GM23338 (cell line): Measurements from ENCODE around the gene MATCAP1. TPM values are rescaled to one million over a fixed set of nuclear protein-coding genes. Genes with fewer than 3 reads are reported as not detected.

ENCODE experiments used
- ATAC-seq: fragments of 200-7000 bp; cut with Tn5 transposase; 3 replicates; pipeline ENCODE4 v1.9.1; 2020
- DNase-seq: peaks from one replicate; pipeline ENCODE4 v3.0.0-alpha.2; 2015; ENCODE audit warnings: low spot score
- H2AFZ ChIP-seq: fragments of 200-600 bp; sonication (generic); 2 replicates; pipeline ENCODE4 v1.8.0; 2016; ENCODE audit warnings: antibody characterized with exemption, mild to moderate bottlenecking, moderate library complexity
- H3F3A ChIP-seq: fragments of 200-600 bp; sonication (generic); replicated peaks from 2 replicates; pipeline ENCODE4 v1.8.0; 2017; ENCODE audit warnings: antibody characterized with exemption, mixed run types, low read depth
- H3K27ac ChIP-seq: fragments of 200-600 bp; sonication (generic); 2 replicates; pipeline ENCODE4 v1.6.1; 2016; ENCODE audit warnings: low read depth
- H3K27me3 ChIP-seq: fragments of 200-600 bp; sonication (generic); 2 replicates; pipeline ENCODE4 v1.8.0; 2016; ENCODE audit warnings: mild to moderate bottlenecking, mixed run types, moderate library complexity; ENCODE audit not compliant: insufficient read depth
- H3K36me3 ChIP-seq: fragments of 200-600 bp; sonication (generic); 2 replicates; pipeline ENCODE4 v1.8.0; 2016; ENCODE audit warnings: mild to moderate bottlenecking; ENCODE audit not compliant: insufficient read depth
- H3K4me1 ChIP-seq: fragments of 200-600 bp; sonication (generic); 2 replicates; pipeline ENCODE4 v1.8.0; 2016; ENCODE audit warnings: mild to moderate bottlenecking, moderate library complexity; ENCODE audit not compliant: insufficient read depth
- H3K4me2 ChIP-seq: fragments of 200-600 bp; sonication (generic); 2 replicates; pipeline ENCODE4 v1.7.1; 2017; ENCODE audit warnings: mixed run types
- H3K4me3 ChIP-seq: fragments of 200-600 bp; sonication (generic); 2 replicates; pipeline ENCODE4 v1.6.1; 2016; ENCODE audit warnings: mixed run types
- H3K79me2 ChIP-seq: fragments of 200-600 bp; sonication (generic); replicated peaks from 2 replicates; pipeline ENCODE4 v1.8.0; 2017; ENCODE audit warnings: mild to moderate bottlenecking; ENCODE audit not compliant: insufficient read depth
- H3K9me2 ChIP-seq: fragments of 200-600 bp; sonication (generic); 2 replicates; pipeline ENCODE4 v1.8.0; 2017; ENCODE audit not compliant: insufficient read depth
- H4K20me1 ChIP-seq: fragments of 200-600 bp; sonication (generic); replicated peaks from 2 replicates; pipeline ENCODE4 v1.8.0; 2017; ENCODE audit warnings: mild to moderate bottlenecking; ENCODE audit not compliant: insufficient read depth
- H3K27ac Mint-ChIP-seq: 2 replicates; pipeline ENCODE4 v1.8.0; 2020; ENCODE audit warnings: inconsistent platforms, mild to moderate bottlenecking, moderate library complexity, mixed read lengths
- H3K27me3 Mint-ChIP-seq: 3 replicates; pipeline ENCODE4 v1.8.0; 2022; ENCODE audit warnings: low read depth, mild to moderate bottlenecking, moderate library complexity, mixed read lengths, inconsistent platforms; ENCODE audit not compliant: insufficient read depth, poor library complexity
- H3K36me3 Mint-ChIP-seq: 3 replicates; pipeline ENCODE4 v1.8.0; 2021; ENCODE audit warnings: low read depth, mild to moderate bottlenecking, inconsistent platforms, moderate library complexity, mixed read lengths
- H3K4me1 Mint-ChIP-seq: 3 replicates; pipeline ENCODE4 v1.8.0; 2020; ENCODE audit warnings: mild to moderate bottlenecking, inconsistent platforms, mixed read lengths
- H3K4me3 Mint-ChIP-seq: 3 replicates; pipeline ENCODE4 v1.8.0; 2021; ENCODE audit warnings: moderate library complexity, mild to moderate bottlenecking, inconsistent platforms, mixed read lengths
- H3K9me3 Mint-ChIP-seq: 3 replicates; pipeline ENCODE4 v1.8.0; 2020; ENCODE audit warnings: moderate library complexity, mild to moderate bottlenecking, inconsistent platforms, mixed read lengths
- CREB1 ChIP-seq: fragments of 250-450 bp; sonication (Bioruptor Pico); IDR thresholded peaks from 2 replicates; pipeline ENCODE4 v1.5.0; 2020; ENCODE audit warnings: low read depth, mild to moderate bottlenecking, moderate library complexity
- ETS1 ChIP-seq: IDR thresholded peaks from 2 replicates; pipeline ENCODE4 v1.6.1; 2016; ENCODE audit warnings: antibody characterized with exemption
- EZH2 ChIP-seq: fragments of 200-600 bp; sonication (generic); IDR thresholded peaks from one replicate; pipeline ENCODE4 v1.8.0; 2017; ENCODE audit warnings: antibody characterized with exemption, mild to moderate bottlenecking, low read depth; ENCODE audit not compliant: unreplicated experiment
- EZH2phosphoT487 ChIP-seq: fragments of 200-600 bp; sonication (generic); IDR thresholded peaks from one replicate; pipeline ENCODE4 v1.8.1; 2018; ENCODE audit warnings: antibody characterized with exemption; ENCODE audit not compliant: unreplicated experiment
- JUNB ChIP-seq: IDR thresholded peaks from one replicate; pipeline ENCODE4 v1.6.1; 2016; ENCODE audit warnings: antibody characterized with exemption; ENCODE audit not compliant: unreplicated experiment
- NANOG ChIP-seq: IDR thresholded peaks from 2 replicates; pipeline ENCODE4 v1.6.1; 2016; ENCODE audit warnings: antibody characterized with exemption, borderline replicate concordance
- POLR2AphosphoS5 ChIP-seq: IDR thresholded peaks from 2 replicates; pipeline ENCODE4 v1.6.1; 2016; ENCODE audit warnings: antibody characterized with exemption, low read depth
- STAT1 ChIP-seq: IDR thresholded peaks from one replicate; pipeline ENCODE4 v1.6.1; 2016; ENCODE audit warnings: antibody characterized with exemption; ENCODE audit not compliant: unreplicated experiment
- ZNF331 ChIP-seq: fragments of 250-450 bp; sonication (Bioruptor Pico); IDR thresholded peaks from 2 replicates; pipeline ENCODE4 v1.5.0; 2020; ENCODE audit warnings: low read depth, mild to moderate bottlenecking, moderate library complexity
- polyA plus RNA-seq: library from polyadenylated mRNA; unstranded; fragments of >200 nt; fragmentation: Nextera tagmentation; extraction: Ambion mirVana; gene quantifications from 2 replicates; pipeline ENCODE4 v1.2.1, GENCODE V29; 2016
- total RNA-seq: library from RNA; depleted of rRNA; stranded (reverse); fragments of >200 nt; shearing (Covaris generic); gene quantifications from 2 replicates; pipeline ENCODE4 v1.2.3, GENCODE V29; 2014

Gene MATCAP1
- total and polyA plus RNA-seq, 2 experiments from 2014 or later: 9.5 to 22.7 TPM

- Mint-ChIP-seq H3K4me1 (peaks cover 5% of the 10 kb centered on the region; the same call in 2 of the 3 replicates), H3K4me3 (no peak overlapping the region), H3K9me3 (no peaks in the 10 kb centered on the region), H3K27ac (no peak overlapping the region), H3K36me3 (no peaks in the 10 kb centered on the region), H3K27me3 (peaks cover 10% of the 10 kb centered on the region)
- Histone ChIP-seq H3K4me1 (no peaks in the 10 kb centered on the region), H4K20me1 (no peaks in the 10 kb centered on the region; the same call in 1 of the 2 replicates), H3K4me2 (no peak overlapping the region), H3K36me3 (no peaks in the 10 kb centered on the region), H3K9me2 (no peaks in the 10 kb centered on the region), H3K27me3 (no peaks in the 10 kb centered on the region), H3K4me3 (no peak overlapping the region), H2AFZ (no peak overlapping the region), H3K27ac (no peak overlapping the region), H3K79me2 (no peaks in the 10 kb centered on the region), H3F3A (no peaks in the 10 kb centered on the region)
- DNase-seq: no peak
- TF ChIP-seq ZNF331 (CRISPR knock-in tag) (no peak), EZH2phosphoT487 (no peak), NANOG (no peak)
- ATAC-seq: no peak
Measured at GRCh38 chr16:67208154-67208896, 24.6 kb upstream of the MATCAP1 start.

- Histone ChIP-seq H4K20me1 (no peaks in the 10 kb centered on the region; the same call in 1 of the 2 replicates), H2AFZ (no peak overlapping the region), H3K27ac (no peak overlapping the region), H3K79me2 (no peaks in the 10 kb centered on the region), H3K4me2 (no peak overlapping the region), H3K9me2 (no peaks in the 10 kb centered on the region), H3F3A (no peaks in the 10 kb centered on the region), H3K4me1 (no peaks in the 10 kb centered on the region), H3K4me3 (no peak overlapping the region), H3K27me3 (no peaks in the 10 kb centered on the region), H3K36me3 (no peaks in the 10 kb centered on the region)
- peaks cover 5% of the 10 kb centered on the region; the same call in 2 of the 3 replicates for H3K4me1 Mint-ChIP-seq
- no peak overlapping the region for H3K4me3 Mint-ChIP-seq
- no peaks in the 10 kb centered on the region for H3K9me3 Mint-ChIP-seq
- TF ChIP-seq ETS1: no peak
- TF ChIP-seq STAT1: no peak
- no peak for TF ChIP-seq EZH2phosphoT487
- TF ChIP-seq ZNF331 (CRISPR knock-in tag): no peak
- no peak for TF ChIP-seq EZH2
- no peak for TF ChIP-seq NANOG
- no peak for TF ChIP-seq POLR2AphosphoS5
- TF ChIP-seq CREB1: no peak
- TF ChIP-seq JUNB: no peak
- no peaks in the 10 kb centered on the region for H3K36me3 Mint-ChIP-seq
- ATAC-seq: peak; percentile 29
- H3K27me3 Mint-ChIP-seq: peaks cover 10% of the 10 kb centered on the region
- DNase-seq: no peak
- no peak overlapping the region for H3K27ac Mint-ChIP-seq
Measured at GRCh38 chr16:67207249-67208091, 23.7 kb upstream of the MATCAP1 start.
